MCF 10A (cell line): Measurements from ENCODE around the gene SLC34A2. TPM values are rescaled to one million over a fixed set of nuclear protein-coding genes. Genes with fewer than 3 reads are reported as not detected.

Experiments used
- BruUV-seq: library from RNA; stranded (reverse); fragments of 400-500 nt; replicated peaks from 2 replicates; lab custom pipeline; 2021; lab: Mats Ljungman, UMichigan
- CTCF ChIA-PET: fragments of 300-600 bp; sonication (Branson Sonifier 250); formaldehyde crosslinking; extraction: SDS; loops from one replicate; lab custom pipeline; 2021; ENCODE audit warnings: antibody characterized with exemption, inconsistent platforms; lab: Yijun Ruan, JAX
- POLR2A ChIA-PET: fragments of 300-600, 350-650 bp; sonication (Branson Sonifier 250); formaldehyde crosslinking; extraction: SDS; loops from one replicate; lab custom pipeline; 2020; ENCODE audit warnings: antibody characterized with exemption, inconsistent platforms; lab: Yijun Ruan, JAX
- DNase-seq: peaks from one replicate; pipeline ENCODE4 v3.0.0-alpha.2; 2018; ENCODE audit not compliant: unreplicated experiment
- H3K27ac Mint-ChIP-seq: one replicate; pipeline ENCODE4 v1.8.0; 2022; ENCODE audit warnings: mild to moderate bottlenecking, low read depth, mixed read lengths; ENCODE audit not compliant: unreplicated experiment
- H3K27me3 Mint-ChIP-seq: one replicate; pipeline ENCODE4 v1.8.0; 2022; ENCODE audit warnings: mixed read lengths; ENCODE audit not compliant: insufficient read depth, unreplicated experiment
- H3K36me3 Mint-ChIP-seq: one replicate; pipeline ENCODE4 v1.8.0; 2022; ENCODE audit warnings: mild to moderate bottlenecking, moderate library complexity, mixed read lengths; ENCODE audit not compliant: insufficient read depth, unreplicated experiment
- H3K4me1 Mint-ChIP-seq: one replicate; pipeline ENCODE4 v1.8.0; 2022; ENCODE audit warnings: mixed read lengths; ENCODE audit not compliant: insufficient read depth, unreplicated experiment
- H3K4me3 Mint-ChIP-seq: one replicate; pipeline ENCODE4 v1.8.0; 2022; ENCODE audit warnings: mild to moderate bottlenecking, moderate library complexity, mixed read lengths; ENCODE audit not compliant: unreplicated experiment
- H3K9me3 Mint-ChIP-seq: one replicate; pipeline ENCODE4 v1.8.0; 2022; ENCODE audit warnings: mixed read lengths; ENCODE audit not compliant: unreplicated experiment
- CTCF ChIP-seq: fragments of 200-600 bp; IDR thresholded peaks from one replicate; pipeline ENCODE4 v1.8.0; 2022; ENCODE audit warnings: antibody characterized with exemption, mild to moderate bottlenecking; ENCODE audit not compliant: unreplicated experiment
- intact Hi-C: fragments of 100-400 bp; cut with micrococcal nuclease; formaldehyde crosslinking; loops from 2 replicates; pipeline ENCODE4 v1.14.1; 2022
- total RNA-seq: library from RNA; stranded (reverse); gene quantifications from 2 replicates; pipeline ENCODE4 v1.2.3, GENCODE V29; 2022

SLC34A2 gene
- total RNA-seq, 1 experiment from 2014 or later: not detected

GRCh38 chr4:25614807-25615206 lies 40.8 kb upstream of the SLC34A2 start:
- no peaks in the 10 kb centered on the region for H3K27me3 Mint-ChIP-seq
- H3K4me3 Mint-ChIP-seq: no peak overlapping the region
- H3K4me1 Mint-ChIP-seq: no peaks in the 10 kb centered on the region
- no TSS peak for BruUV-seq
- no peak overlapping the region for H3K27ac Mint-ChIP-seq
- DNase-seq: no peak
- H3K36me3 Mint-ChIP-seq: peaks cover 7% of the 10 kb centered on the region
- no peak for TF ChIP-seq CTCF
- no peaks in the 10 kb centered on the region for H3K9me3 Mint-ChIP-seq
- intact Hi-C loops: no loop called here
- POLR2A ChIA-PET: interaction anchor here (0.6 kb wide), 1 partner anchor 111 kb away, joined by 3 read pairs; no protein-coding TSS in a partner anchor
- CTCF ChIA-PET: no interaction called here

GRCh38 chr4:25621027-25621930 lies 34.4 kb upstream of the SLC34A2 start:
- H3K9me3 Mint-ChIP-seq: no peaks in the 10 kb centered on the region
- H3K36me3 Mint-ChIP-seq: no peaks in the 10 kb centered on the region
- no peaks in the 10 kb centered on the region for H3K4me1 Mint-ChIP-seq
- no peak for TF ChIP-seq CTCF
- no peak overlapping the region for H3K4me3 Mint-ChIP-seq
- CTCF ChIA-PET: interaction anchor here (0.6 kb wide), 1 partner anchor 27 kb away, joined by 4 read pairs; no protein-coding TSS in a partner anchor
- POLR2A ChIA-PET: interaction anchor here (0.8 kb wide), 1 partner anchor 9 kb away, joined by 4 read pairs; no protein-coding TSS in a partner anchor
- no peak overlapping the region for H3K27ac Mint-ChIP-seq
- intact Hi-C loops: no loop called here
- no peaks in the 10 kb centered on the region for H3K27me3 Mint-ChIP-seq
- no peak for DNase-seq
- BruUV-seq: no TSS peak

- CTCF ChIA-PET: interaction anchor here (0.7 to 1.1 kb wide), 2 partner anchors 182 to 184 kb away, joined by 3 to 4 read pairs; no protein-coding TSS in a partner anchor
- Mint-ChIP-seq H3K9me3 (no peaks in the 10 kb centered on the region), H3K36me3 (no peaks in the 10 kb centered on the region), H3K4me3 (no peak overlapping the region), H3K27ac (no peak overlapping the region), H3K27me3 (no peaks in the 10 kb centered on the region), H3K4me1 (no peaks in the 10 kb centered on the region)
- DNase-seq: no peak
- no peak for TF ChIP-seq CTCF
- POLR2A ChIA-PET: no interaction called here
- intact Hi-C loops: no loop called here
- no TSS peak for BruUV-seq
These were observed 31.0 kb upstream of the SLC34A2 start for GRCh38 chr4:25624616-25625015.

- H3K4me1 Mint-ChIP-seq: no peaks in the 10 kb centered on the region
- DNase-seq: no peak
- no peak for TF ChIP-seq CTCF
- BruUV-seq: no TSS peak
- no peaks in the 10 kb centered on the region for H3K27me3 Mint-ChIP-seq
- H3K9me3 Mint-ChIP-seq: no peaks in the 10 kb centered on the region
- no peaks in the 10 kb centered on the region for H3K36me3 Mint-ChIP-seq
- H3K27ac Mint-ChIP-seq: no peak overlapping the region
- CTCF ChIA-PET: no interaction called here
- POLR2A ChIA-PET: no interaction called here
- intact Hi-C loops: no loop called here
- no peak overlapping the region for H3K4me3 Mint-ChIP-seq
These were observed 27.2 kb upstream of the SLC34A2 start for GRCh38 chr4:25628451-25628850.
